Measurements from ENCODE around the gene COL3A1.

COL3A1 gene

GRCh38 chr2:188984065-188984491 lies 9.9 kb downstream of the COL3A1 start:
- Histone ChIP-seq H3K27me3 (ENCODE audit: control insufficient read depth in 5 of 5, insufficient read depth in 4 of 5, low read length in 5 of 5) (no peaks in the 10 kb centered on the region), H3K4me1 (ENCODE audit: control insufficient read depth in 5 of 5, insufficient read depth in 5 of 5, low read length in 5 of 5) (peaks cover 0 to 54% (median 6%) of the 10 kb centered on the region in 5 donors), H3K36me3 (ENCODE audit: control insufficient read depth in 5 of 5, insufficient read depth in 5 of 5, low read length in 5 of 5) (peaks cover 16 to 37% (median 31%) of the 10 kb centered on the region in 5 donors), H3K9me3 (ENCODE audit: control insufficient read depth in 5 of 5, low read length in 5 of 5) (no peaks in the 10 kb centered on the region), H3K4me3 (ENCODE audit: low read depth in 1 of 5, low read length in 5 of 5) (peak overlapping the region in 1 of 5 donors; percentile 33), H3K27ac (ENCODE audit: low read depth, low read length) (peak overlapping the region; percentile 80), H3K9ac (ENCODE audit: low read length in 5 of 5) (peak overlapping the region in 2 of 5 donors; percentile 45 to 60)

GRCh38 chr2:188984680-188985079 lies 10.5 kb downstream of the COL3A1 start:
- Histone ChIP-seq H3K36me3 (ENCODE audit: control insufficient read depth in 5 of 5, insufficient read depth in 5 of 5, low read length in 5 of 5) (peaks cover 18 to 42% (median 36%) of the 10 kb centered on the region in 5 donors), H3K4me1 (ENCODE audit: control insufficient read depth in 5 of 5, insufficient read depth in 5 of 5, low read length in 5 of 5) (peaks cover 0 to 48% (median 6%) of the 10 kb centered on the region in 5 donors), H3K27me3 (ENCODE audit: control insufficient read depth in 5 of 5, insufficient read depth in 4 of 5, low read length in 5 of 5) (no peaks in the 10 kb centered on the region), H3K4me3 (ENCODE audit: low read depth in 1 of 5, low read length in 5 of 5) (no peak overlapping the region), H3K27ac (ENCODE audit: low read depth, low read length) (peak overlapping the region; percentile 80), H3K9ac (ENCODE audit: low read length in 5 of 5) (peak overlapping the region in 2 of 5 donors; percentile 45 to 60), H3K9me3 (ENCODE audit: control insufficient read depth in 5 of 5, low read length in 5 of 5) (no peaks in the 10 kb centered on the region)

GRCh38 chr2:188986839-188987238 lies 12.7 kb downstream of the COL3A1 start:
- H3K4me1 ChIP-seq (ENCODE audit: control insufficient read depth in 5 of 5, insufficient read depth in 5 of 5, low read length in 5 of 5) = peaks cover 0 to 41% (median 6%) of the 10 kb centered on the region in 5 donors
- H3K9ac ChIP-seq (ENCODE audit: low read length in 5 of 5) = peak overlapping the region in 2 of 5 donors; percentile 25 to 30
- H3K4me3 ChIP-seq (ENCODE audit: low read depth in 1 of 5, low read length in 5 of 5) = no peak overlapping the region
- H3K9me3 ChIP-seq (ENCODE audit: control insufficient read depth in 5 of 5, low read length in 5 of 5) = no peaks in the 10 kb centered on the region
- H3K36me3 ChIP-seq (ENCODE audit: control insufficient read depth in 5 of 5, insufficient read depth in 5 of 5, low read length in 5 of 5) = peaks cover 23 to 63% (median 49%) of the 10 kb centered on the region in 5 donors
- H3K27ac ChIP-seq (ENCODE audit: low read depth, low read length) = peak overlapping the region; percentile 80
- H3K27me3 ChIP-seq (ENCODE audit: control insufficient read depth in 5 of 5, insufficient read depth in 4 of 5, low read length in 5 of 5) = no peaks in the 10 kb centered on the region

- H3K36me3 ChIP-seq (ENCODE audit: control insufficient read depth in 5 of 5, insufficient read depth in 5 of 5, low read length in 5 of 5) = peaks cover 47 to 93% (median 64%) of the 10 kb centered on the region in 5 donors
- peaks cover 0 to 7% (median 0%) of the 10 kb centered on the region in 5 donors for H3K4me1 ChIP-seq (ENCODE audit: control insufficient read depth in 5 of 5, insufficient read depth in 5 of 5, low read length in 5 of 5)
- no peak overlapping the region for H3K9ac ChIP-seq (ENCODE audit: low read length in 5 of 5)
- H3K27me3 ChIP-seq (ENCODE audit: control insufficient read depth in 5 of 5, insufficient read depth in 4 of 5, low read length in 5 of 5) = no peaks in the 10 kb centered on the region
- peak overlapping the region; percentile 8 for H3K27ac ChIP-seq (ENCODE audit: low read depth, low read length)
- no peak overlapping the region for H3K4me3 ChIP-seq (ENCODE audit: low read depth in 1 of 5, low read length in 5 of 5)
- H3K9me3 ChIP-seq (ENCODE audit: control insufficient read depth in 5 of 5, low read length in 5 of 5) = no peaks in the 10 kb centered on the region
Measured at GRCh38 chr2:188993247-188993646, 19.1 kb downstream of the COL3A1 start.

DNA sequence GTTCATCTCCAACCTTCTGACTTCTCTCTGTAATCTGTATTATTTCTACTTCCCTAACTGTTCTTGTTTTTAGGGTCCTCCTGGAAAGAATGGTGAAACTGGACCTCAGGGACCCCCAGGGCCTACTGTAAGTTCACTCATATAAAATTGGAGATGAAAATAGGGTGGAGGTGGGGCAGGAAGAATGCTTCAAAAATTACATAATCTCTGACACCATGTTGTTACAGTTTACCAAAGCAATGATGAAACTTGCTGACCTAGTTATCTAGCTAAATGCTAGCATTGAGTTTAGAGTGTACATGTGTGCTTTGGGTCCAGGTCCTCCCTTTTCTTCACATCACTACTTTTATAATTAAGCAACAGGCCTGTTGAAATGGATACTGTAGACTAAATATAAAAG lies 23.1 kb downstream of the COL3A1 start:
- no peaks in the 10 kb centered on the region for H3K27me3 ChIP-seq (ENCODE audit: control insufficient read depth in 5 of 5, insufficient read depth in 4 of 5, low read length in 5 of 5)
- no peak overlapping the region for H3K4me3 ChIP-seq (ENCODE audit: low read depth in 1 of 5, low read length in 5 of 5)
- no peak overlapping the region for H3K9ac ChIP-seq (ENCODE audit: low read length in 5 of 5)
- H3K9me3 ChIP-seq (ENCODE audit: control insufficient read depth in 5 of 5, low read length in 5 of 5) = no peaks in the 10 kb centered on the region
- peak overlapping the region; percentile 77 for H3K27ac ChIP-seq (ENCODE audit: low read depth, low read length)
- H3K4me1 ChIP-seq (ENCODE audit: control insufficient read depth in 5 of 5, insufficient read depth in 5 of 5, low read length in 5 of 5) = peaks cover 0 to 7% (median 0%) of the 10 kb centered on the region in 5 donors
- peaks cover 56 to 97% (median 86%) of the 10 kb centered on the region in 5 donors for H3K36me3 ChIP-seq (ENCODE audit: control insufficient read depth in 5 of 5, insufficient read depth in 5 of 5, low read length in 5 of 5)

- Histone ChIP-seq H3K36me3 (ENCODE audit: control insufficient read depth in 5 of 5, insufficient read depth in 5 of 5, low read length in 5 of 5) (peaks cover 54 to 97% (median 83%) of the 10 kb centered on the region in 5 donors), H3K9me3 (ENCODE audit: control insufficient read depth in 5 of 5, low read length in 5 of 5) (no peaks in the 10 kb centered on the region), H3K9ac (ENCODE audit: low read length in 5 of 5) (no peak overlapping the region), H3K4me3 (ENCODE audit: low read depth in 1 of 5, low read length in 5 of 5) (no peak overlapping the region), H3K27ac (ENCODE audit: low read depth, low read length) (peak overlapping the region; percentile 58), H3K4me1 (ENCODE audit: control insufficient read depth in 5 of 5, insufficient read depth in 5 of 5, low read length in 5 of 5) (peaks cover 0 to 2% (median 0%) of the 10 kb centered on the region in 5 donors), H3K27me3 (ENCODE audit: control insufficient read depth in 5 of 5, insufficient read depth in 4 of 5, low read length in 5 of 5) (no peaks in the 10 kb centered on the region)
Measured at GRCh38 chr2:189000221-189000620, 26.0 kb downstream of the COL3A1 start.

- no peak overlapping the region for H3K9ac ChIP-seq (ENCODE audit: low read length in 5 of 5)
- no peaks in the 10 kb centered on the region for H3K4me1 ChIP-seq (ENCODE audit: control insufficient read depth in 5 of 5, insufficient read depth in 5 of 5, low read length in 5 of 5)
- no peaks in the 10 kb centered on the region for H3K9me3 ChIP-seq (ENCODE audit: control insufficient read depth in 5 of 5, low read length in 5 of 5)
- no peaks in the 10 kb centered on the region for H3K27me3 ChIP-seq (ENCODE audit: control insufficient read depth in 5 of 5, insufficient read depth in 4 of 5, low read length in 5 of 5)
- H3K27ac ChIP-seq (ENCODE audit: low read depth, low read length) = peak overlapping the region; percentile 58
- H3K36me3 ChIP-seq (ENCODE audit: control insufficient read depth in 5 of 5, insufficient read depth in 5 of 5, low read length in 5 of 5) = peaks cover 58 to 92% (median 82%) of the 10 kb centered on the region in 5 donors
- no peak overlapping the region for H3K4me3 ChIP-seq (ENCODE audit: low read depth in 1 of 5, low read length in 5 of 5)
Measured at GRCh38 chr2:189002079-189002478, 27.9 kb downstream of the COL3A1 start.

GRCh38 chr2:189008555-189009262 lies 34.5 kb downstream of the COL3A1 start:
- Histone ChIP-seq H3K36me3 (ENCODE audit: control insufficient read depth in 5 of 5, insufficient read depth in 5 of 5, low read length in 5 of 5) (peaks cover 55 to 75% (median 67%) of the 10 kb centered on the region in 5 donors), H3K4me1 (ENCODE audit: control insufficient read depth in 5 of 5, insufficient read depth in 5 of 5, low read length in 5 of 5) (no peaks in the 10 kb centered on the region), H3K9me3 (ENCODE audit: control insufficient read depth in 5 of 5, low read length in 5 of 5) (no peaks in the 10 kb centered on the region), H3K4me3 (ENCODE audit: low read depth in 1 of 5, low read length in 5 of 5) (no peak overlapping the region), H3K27ac (ENCODE audit: low read depth, low read length) (peak overlapping the region; percentile 59), H3K9ac (ENCODE audit: low read length in 5 of 5) (no peak overlapping the region), H3K27me3 (ENCODE audit: control insufficient read depth in 5 of 5, insufficient read depth in 4 of 5, low read length in 5 of 5) (no peaks in the 10 kb centered on the region)

DNA sequence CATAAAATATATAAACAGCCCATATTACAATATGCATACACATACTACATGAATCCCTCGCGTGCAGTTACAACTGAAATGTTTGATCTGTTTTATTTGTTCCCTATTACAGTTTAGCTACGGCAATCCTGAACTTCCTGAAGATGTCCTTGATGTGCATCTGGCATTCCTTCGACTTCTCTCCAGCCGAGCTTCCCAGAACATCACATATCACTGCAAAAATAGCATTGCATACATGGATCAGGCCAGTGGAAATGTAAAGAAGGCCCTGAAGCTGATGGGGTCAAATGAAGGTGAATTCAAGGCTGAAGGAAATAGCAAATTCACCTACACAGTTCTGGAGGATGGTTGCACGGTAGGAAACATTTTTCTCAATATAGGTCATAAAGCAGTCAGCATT lies 36.4 kb downstream of the COL3A1 start:
- Histone ChIP-seq H3K27me3 (ENCODE audit: control insufficient read depth in 5 of 5, insufficient read depth in 4 of 5, low read length in 5 of 5) (no peaks in the 10 kb centered on the region), H3K4me1 (ENCODE audit: control insufficient read depth in 5 of 5, insufficient read depth in 5 of 5, low read length in 5 of 5) (peaks cover 0 to 7% (median 3%) of the 10 kb centered on the region in 5 donors), H3K4me3 (ENCODE audit: low read depth in 1 of 5, low read length in 5 of 5) (no peak overlapping the region), H3K9me3 (ENCODE audit: control insufficient read depth in 5 of 5, low read length in 5 of 5) (no peaks in the 10 kb centered on the region), H3K9ac (ENCODE audit: low read length in 5 of 5) (no peak overlapping the region), H3K27ac (ENCODE audit: low read depth, low read length) (no peak overlapping the region), H3K36me3 (ENCODE audit: control insufficient read depth in 5 of 5, insufficient read depth in 5 of 5, low read length in 5 of 5) (peaks cover 43 to 57% (median 51%) of the 10 kb centered on the region in 5 donors)

DNA sequence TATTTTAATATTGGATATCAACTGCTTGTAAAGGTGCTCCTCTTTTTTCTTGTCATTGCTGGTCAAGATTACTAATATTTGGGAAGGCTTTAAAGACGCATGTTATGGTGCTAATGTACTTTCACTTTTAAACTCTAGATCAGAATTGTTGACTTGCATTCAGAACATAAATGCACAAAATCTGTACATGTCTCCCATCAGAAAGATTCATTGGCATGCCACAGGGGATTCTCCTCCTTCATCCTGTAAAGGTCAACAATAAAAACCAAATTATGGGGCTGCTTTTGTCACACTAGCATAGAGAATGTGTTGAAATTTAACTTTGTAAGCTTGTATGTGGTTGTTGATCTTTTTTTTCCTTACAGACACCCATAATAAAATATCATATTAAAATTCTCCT lies 38.2 kb downstream of the COL3A1 start:
- no peak overlapping the region for H3K27ac ChIP-seq (ENCODE audit: low read depth, low read length)
- H3K9ac ChIP-seq (ENCODE audit: low read length in 5 of 5) = no peak overlapping the region
- peaks cover 33 to 46% (median 40%) of the 10 kb centered on the region in 5 donors for H3K36me3 ChIP-seq (ENCODE audit: control insufficient read depth in 5 of 5, insufficient read depth in 5 of 5, low read length in 5 of 5)
- H3K9me3 ChIP-seq (ENCODE audit: control insufficient read depth in 5 of 5, low read length in 5 of 5) = no peaks in the 10 kb centered on the region
- no peak overlapping the region for H3K4me3 ChIP-seq (ENCODE audit: low read depth in 1 of 5, low read length in 5 of 5)
- H3K27me3 ChIP-seq (ENCODE audit: control insufficient read depth in 5 of 5, insufficient read depth in 4 of 5, low read length in 5 of 5) = no peaks in the 10 kb centered on the region
- H3K4me1 ChIP-seq (ENCODE audit: control insufficient read depth in 5 of 5, insufficient read depth in 5 of 5, low read length in 5 of 5) = peaks cover 0 to 7% (median 3%) of the 10 kb centered on the region in 5 donors
